Left colon (tissue), 2 donors: ENCODE data around the gene SLC37A2. TPM values are rescaled to one million over a fixed set of nuclear protein-coding genes. Genes with fewer than 3 reads are reported as not detected.

ENCODE experiments used
- ATAC-seq: fragments of 200-7000 bp; cut with Tn5 transposase; one replicate; pipeline ENCODE4 v1.9.1; 2020; ENCODE audit warnings: mild to moderate bottlenecking, moderate library complexity
- DNase-seq, 2 donors: peaks; one replicate each; pipeline ENCODE4 v3.0.0-alpha.2; 2020
- intact Hi-C, 2 donors: fragments of 100-400 bp; cut with DNase I in 1 of 2; cut with micrococcal nuclease in 1 of 2; formaldehyde crosslinking; loops; one replicate each; pipeline versions ENCODE4 v1.11.2 to v1.14.0; 2022; cut with DNase I, micrococcal nuclease
- total RNA-seq, 2 donors: library from RNA; stranded (reverse); fragmentation: NEBNext Ultra II Directional; extraction: Animal tissue kit (Norgen Biotek cat#: 25700); gene quantifications; one replicate each; pipeline ENCODE4 v1.2.1, GENCODE V29; 2021
- donor health status: DM: no; HTN: no; CAD: no.
- donor health status: DM: yes; HTN: yes; CAD: no.

Gene SLC37A2
- total RNA-seq, 2 donors from 2014 or later, result 6.3 to 25.8 TPM

DNA sequence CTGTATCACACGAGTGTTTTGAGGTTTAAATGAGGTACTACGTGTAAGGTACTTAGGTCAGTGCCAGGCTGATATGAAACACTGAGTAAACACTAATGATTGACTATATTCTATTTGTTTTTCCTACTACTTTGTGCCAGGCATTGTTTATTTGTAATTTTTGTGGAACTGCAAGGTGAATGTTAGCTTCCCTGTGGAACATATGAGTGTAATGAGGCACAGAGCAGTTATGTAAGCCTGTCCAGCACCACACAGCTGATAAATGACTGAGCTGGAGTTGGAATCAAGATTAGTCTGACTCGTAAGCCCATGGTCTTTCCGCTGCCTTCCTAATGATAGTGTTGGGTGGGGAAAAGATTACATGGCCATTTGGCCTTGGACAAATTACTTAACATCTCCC is 5.9 kb downstream of the SLC37A2 start:
- DNase-seq (no peak), ATAC-seq (no peak)
- intact Hi-C loops, result no loop called here

DNA sequence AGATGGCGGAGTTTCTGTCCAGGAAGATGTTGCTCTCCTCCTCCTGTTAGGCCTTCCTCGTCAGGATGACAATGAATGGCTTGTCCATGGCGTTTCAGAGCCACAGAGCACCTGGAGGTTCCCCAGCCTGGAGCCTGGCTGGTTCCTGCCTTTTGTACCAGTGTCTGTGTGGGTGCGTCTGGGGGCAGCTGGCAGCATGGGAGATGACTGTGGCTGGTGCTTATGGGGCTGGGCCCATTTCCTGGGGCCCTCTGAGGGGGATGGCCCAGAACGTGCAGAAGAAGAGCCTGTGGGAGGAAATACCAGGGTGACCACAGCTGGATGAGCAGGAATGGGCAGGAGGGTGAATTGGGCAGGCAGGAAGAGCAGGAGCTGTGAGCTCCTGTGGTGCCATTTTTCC is 6.7 kb downstream of the SLC37A2 start:
- DNase-seq (peak in 1 of 2 donors; percentile 14), ATAC-seq (no peak)
- intact Hi-C loops, result no loop called here

DNA sequence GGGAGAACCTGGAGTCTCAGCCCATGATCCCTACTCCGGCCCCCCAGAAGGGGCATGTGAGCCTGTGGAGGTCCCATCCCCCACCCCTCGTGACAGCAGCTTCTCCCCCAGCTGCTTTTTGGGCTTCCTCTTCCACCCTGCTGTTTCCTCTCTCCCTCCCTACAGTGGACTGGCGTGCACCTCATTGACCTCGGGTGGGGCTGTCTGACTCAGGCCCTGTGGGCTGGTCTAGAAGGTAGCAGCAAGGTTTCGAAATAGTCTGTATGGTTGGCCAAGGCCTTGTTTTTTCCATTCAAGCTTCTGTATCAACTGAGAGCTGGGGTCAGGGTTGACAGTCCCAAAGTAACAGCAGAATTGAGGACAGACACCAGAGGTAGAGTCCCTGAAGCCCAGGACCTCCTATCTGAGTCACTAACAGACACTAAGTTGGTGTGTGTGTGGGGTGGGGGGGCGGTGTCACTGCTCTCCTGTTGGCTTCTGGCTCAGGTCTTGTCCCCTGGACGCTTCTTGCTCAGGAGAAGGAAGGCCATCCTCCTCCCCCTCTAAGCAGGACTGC is 7.7 kb downstream of the SLC37A2 start:
- DNase-seq (peak; percentile 66 to 73), ATAC-seq (peak; percentile 83)
- intact Hi-C loops, result no loop called here

DNA sequence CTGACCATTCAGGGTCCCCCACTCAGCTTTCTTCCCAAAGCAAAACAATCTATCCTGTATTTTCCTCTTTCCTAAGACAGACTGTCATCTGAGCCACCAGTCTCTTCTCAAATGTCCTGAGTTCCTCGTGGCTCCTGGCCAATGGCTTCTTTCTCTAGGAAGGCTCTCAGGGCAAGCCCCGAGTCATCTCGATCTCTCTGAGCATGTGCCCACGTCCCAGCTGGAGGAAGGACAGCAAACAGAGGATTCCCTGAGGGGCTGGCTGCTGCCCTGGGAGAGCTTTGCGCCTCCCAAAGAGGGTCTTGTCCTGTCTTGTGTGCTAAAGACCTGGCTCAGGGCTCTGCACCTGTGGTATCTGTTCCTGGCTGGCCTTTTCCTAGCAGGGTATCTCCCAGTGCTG is 8.3 kb downstream of the SLC37A2 start:
- intact Hi-C loops, result no loop called here
- no peak for ATAC-seq
- no peak for DNase-seq

DNA sequence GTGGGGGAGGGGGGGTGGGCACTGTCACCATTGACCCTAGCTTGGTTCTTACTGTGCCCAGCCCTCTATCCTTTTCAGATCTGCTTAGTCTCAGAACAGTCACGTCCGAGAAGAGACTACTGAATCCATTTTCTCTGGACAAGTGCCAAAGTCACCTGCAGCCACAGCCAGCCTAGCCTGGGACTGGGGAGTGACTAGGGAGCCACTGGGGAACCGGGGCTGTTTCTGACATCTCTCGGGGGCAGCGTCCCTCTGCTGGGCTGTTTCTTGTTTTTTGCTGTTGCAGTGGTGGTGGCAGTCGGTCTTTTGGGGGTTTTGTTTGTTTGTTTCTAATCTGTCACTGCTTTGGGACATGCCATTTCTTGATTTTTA is 8.7 kb downstream of the SLC37A2 start:
- no peak for ATAC-seq
- DNase-seq, result no peak
- intact Hi-C loops, result no loop called here

DNA sequence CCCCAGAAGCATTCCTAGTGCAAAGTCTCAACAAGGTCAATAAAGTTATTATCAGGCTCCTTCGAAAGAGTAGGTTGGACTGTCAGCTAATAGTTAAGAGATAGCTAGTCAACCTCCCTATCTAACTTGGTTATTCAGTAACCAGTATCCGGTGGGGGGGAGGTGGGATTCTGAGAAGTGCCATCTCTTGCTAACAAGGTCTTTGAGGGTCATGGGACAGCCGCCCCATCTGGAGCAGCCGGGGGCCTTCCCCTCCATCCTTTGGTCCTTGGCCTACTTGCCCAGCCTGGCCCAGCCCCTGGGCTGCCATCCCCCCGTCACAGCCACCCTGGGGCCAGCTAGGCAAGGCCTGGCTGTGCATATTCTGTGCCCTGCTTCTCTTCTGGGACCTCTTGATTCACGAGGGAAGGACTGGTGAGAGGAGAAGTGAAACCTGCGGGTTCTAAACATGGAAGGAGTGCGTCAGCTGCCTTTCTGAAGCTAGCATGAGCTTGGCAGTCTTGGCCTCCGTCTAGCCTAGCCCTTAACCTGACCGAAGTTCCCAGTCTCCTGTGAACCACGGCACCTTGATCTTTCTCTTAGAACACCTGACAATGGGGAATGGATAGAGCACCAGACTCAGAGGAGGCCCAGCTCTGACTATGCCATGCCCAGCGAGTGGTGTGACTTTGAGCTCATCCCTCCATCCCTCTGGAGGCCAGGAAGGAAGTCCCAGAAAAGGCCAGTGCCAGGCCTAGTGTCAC is 9.3 kb downstream of the SLC37A2 start:
- intact Hi-C loops, result no loop called here
- ATAC-seq, result no peak

DNA sequence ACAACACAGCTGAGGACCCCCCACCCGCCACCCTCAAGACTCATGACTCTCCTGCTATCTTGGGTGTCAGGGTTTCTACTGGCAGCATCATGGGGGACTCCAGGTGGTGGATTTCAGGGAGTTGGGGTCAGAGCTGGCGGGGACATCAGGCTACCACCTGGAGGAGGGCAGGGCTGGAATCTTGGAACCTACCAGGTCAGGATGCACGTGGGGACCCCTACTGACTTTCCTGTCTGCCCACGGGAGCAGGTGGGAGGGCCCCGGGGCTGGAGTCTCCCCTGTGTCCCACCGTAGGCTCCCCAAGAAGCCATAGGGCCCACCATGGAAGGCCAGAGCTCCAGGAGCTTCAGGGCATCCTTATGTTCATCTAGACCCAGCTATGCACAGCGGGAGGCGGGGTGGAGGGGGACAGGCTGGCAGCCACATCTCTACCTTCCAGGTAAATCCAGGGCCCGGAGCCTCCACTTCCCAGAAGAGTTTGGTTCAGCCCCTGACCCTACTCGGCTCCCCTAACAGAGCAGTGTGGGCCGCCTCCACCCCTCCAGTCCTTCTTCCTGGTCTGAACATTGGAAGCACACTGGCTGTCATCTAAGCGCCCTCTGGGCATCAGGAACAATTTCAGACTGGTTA is 10.0 kb downstream of the SLC37A2 start:
- intact Hi-C loops, result no loop called here
- ATAC-seq (no peak), DNase-seq (no peak)

More for the DNA sequence above, 9.3 kb downstream of the SLC37A2 start:
- peak in 1 of 2 donors; percentile 46 for DNase-seq

DNA sequence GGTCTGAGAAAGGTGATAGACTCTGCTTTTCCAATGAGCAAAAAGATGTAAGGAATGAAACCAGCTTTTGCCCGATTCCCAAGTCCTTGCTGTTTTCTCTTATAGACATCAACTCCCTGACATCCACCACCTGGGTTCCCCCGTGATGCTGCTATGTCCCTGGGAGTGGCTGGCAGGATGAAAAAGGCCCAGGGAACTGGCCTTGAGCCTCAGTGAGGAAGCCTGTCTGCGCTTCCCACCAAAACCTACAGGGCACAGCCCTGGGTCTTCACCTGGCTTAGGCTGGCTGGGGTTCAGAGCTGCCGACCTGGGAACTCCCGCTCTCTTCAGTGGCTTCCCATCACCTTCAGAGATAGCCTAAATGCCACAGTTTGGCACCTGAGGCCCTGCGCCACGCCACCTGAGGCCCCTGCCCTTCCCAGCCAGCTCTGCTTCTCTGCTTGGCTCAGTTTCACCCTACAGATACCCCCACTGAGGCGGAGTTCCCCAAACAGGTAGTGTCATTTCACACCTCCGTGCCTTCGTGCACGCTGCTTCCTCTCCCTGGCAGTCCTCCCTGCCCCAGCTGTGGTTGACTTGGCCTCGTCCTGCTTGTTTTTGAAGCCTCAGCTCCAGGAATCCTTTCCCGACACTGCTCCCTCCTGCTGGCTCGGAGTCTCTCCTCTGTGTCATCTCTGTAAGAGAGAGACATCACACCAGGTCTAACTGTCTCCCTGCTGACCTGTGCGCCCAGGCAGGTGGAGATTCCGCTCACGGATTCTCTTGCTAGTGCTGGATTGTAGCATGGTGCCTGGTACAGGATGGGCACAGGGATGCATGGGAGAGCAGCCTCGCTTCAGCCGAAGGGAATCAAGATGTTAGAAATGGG is 10.7 kb downstream of the SLC37A2 start:
- ATAC-seq (no peak), DNase-seq (no peak)
- intact Hi-C loops, result no loop called here

DNA sequence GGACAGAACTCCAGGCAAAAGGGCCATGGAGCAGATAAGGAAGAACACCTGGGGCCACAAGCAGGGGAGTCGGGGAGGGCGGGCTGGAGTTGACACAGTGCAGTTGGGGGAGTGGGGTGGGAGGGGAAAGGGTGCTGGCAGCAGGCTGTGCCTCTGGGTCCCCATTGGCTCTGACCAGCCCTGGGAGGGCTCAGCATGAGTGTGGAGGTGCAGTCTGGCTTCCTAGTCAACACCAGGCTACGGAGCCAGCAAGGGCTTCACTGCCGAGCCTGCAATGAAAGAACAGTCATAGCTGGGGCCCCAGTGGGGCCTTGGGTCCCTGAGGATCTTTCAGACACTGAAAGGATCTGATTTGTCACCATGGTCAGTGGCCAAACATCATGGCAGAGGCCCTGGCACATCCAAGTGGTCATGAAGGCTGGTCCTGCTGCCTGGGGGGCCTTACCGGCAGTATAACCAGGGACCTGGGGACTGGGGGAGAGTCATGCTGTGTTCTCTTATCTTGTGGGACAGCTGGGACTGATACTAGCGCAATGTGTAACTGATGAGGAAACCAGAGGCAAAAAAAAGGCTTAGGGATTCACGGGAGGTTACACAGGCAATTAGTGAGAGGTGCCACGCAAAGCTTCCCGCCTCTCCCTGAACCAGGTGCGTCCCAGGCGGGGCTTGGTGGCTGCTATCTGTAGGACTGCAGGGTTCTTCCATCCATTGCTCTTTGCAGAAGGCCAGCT is 11.6 kb downstream of the SLC37A2 start:
- DNase-seq (no peak), ATAC-seq (no peak)
- intact Hi-C loops, result no loop called here

DNA sequence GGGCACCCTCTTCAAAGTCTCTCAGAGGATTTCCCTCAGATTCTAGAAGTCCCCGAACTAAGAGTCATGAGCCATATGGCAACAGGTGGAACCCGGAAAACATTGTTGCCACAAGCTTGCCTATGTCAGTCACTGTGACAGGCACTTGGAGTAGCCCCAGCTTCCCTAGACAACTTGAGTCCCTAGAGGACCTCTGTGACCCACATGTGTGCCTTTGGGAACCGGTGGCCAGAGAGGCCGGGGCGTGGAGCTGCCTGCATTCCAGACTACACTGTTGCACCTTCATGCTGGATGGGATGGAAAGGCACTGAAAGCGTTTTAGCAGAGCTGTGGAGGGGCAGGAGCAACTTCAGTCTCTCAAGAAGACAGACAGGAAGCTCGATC is 12.1 kb downstream of the SLC37A2 start:
- no peak for ATAC-seq
- DNase-seq, result no peak

DNA sequence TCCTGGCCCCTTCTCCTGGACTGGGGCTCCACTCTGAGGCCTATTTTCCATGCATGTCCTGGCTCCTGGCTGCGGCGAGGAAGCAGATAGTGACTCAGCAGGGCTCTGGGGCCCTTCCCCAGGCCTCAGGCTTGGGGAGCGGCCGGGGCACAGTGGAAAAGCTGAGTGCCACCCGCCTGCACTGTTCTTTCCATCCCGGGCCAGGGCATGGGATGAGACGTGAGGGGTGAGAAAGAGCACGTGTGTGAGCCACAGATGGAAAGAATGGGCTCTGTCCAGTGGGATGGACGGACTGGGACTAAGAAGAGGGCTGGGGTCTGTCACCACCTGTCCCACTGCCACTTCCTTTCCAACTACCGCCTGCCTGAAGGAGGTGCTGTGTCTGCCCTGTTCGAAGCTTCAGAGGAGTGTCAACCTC is 12.8 kb downstream of the SLC37A2 start:
- ATAC-seq (no peak), DNase-seq (no peak)
- intact Hi-C loops, result no loop called here

More for the DNA sequence above, 12.1 kb downstream of the SLC37A2 start:
- intact Hi-C loops, result no loop called here

DNA sequence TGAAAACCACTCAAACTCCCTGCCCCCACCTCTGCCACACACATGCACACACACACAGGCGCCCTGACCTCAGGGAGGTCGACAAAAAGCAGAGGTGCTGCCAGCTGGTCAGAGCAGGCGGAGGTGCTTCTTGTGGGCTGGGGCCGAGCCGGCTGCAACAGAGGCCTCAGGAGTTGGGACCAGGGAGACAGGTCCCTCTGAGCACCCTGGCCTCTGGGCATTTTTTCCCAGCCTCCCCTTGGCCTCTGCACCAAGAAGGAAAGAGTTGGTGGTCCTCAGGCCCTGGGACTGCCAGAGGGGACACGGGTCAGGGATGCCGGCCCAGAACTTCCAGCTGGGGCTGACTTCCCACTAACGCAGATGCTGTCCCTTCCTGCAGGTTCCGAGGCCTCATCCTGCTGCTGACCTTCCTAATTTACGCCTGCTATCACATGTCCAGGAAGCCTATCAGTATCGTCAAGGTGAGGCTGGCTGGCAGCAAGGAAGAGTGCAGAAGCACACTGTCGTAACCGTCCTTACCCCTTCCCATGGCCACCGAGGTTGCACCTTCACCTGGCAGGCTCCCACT is 13.4 kb downstream of the SLC37A2 start:
- intact Hi-C loops, result no loop called here
- ATAC-seq, result no peak
- no peak for DNase-seq

DNA sequence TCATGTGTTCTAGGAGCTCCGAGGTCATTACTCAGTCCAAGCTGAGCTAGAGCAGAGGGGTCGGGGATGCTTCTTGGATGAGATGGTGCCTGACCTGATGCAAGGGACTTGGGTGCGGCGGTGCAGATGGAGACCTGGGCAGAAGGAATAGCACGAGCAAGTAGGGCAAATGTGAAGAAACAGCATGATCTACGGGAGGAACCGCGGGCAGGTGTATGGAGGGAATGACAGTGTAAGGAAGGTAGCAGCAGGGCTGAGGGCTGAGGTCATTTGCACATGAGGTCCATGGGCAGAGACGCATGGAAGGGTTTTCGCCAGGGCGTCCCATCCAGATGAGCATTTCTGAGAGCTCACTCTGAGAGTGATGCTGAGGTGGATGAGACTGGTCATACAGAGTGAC is 14.9 kb downstream of the SLC37A2 start:
- intact Hi-C loops, result no loop called here
- ATAC-seq (no peak), DNase-seq (no peak)

DNA sequence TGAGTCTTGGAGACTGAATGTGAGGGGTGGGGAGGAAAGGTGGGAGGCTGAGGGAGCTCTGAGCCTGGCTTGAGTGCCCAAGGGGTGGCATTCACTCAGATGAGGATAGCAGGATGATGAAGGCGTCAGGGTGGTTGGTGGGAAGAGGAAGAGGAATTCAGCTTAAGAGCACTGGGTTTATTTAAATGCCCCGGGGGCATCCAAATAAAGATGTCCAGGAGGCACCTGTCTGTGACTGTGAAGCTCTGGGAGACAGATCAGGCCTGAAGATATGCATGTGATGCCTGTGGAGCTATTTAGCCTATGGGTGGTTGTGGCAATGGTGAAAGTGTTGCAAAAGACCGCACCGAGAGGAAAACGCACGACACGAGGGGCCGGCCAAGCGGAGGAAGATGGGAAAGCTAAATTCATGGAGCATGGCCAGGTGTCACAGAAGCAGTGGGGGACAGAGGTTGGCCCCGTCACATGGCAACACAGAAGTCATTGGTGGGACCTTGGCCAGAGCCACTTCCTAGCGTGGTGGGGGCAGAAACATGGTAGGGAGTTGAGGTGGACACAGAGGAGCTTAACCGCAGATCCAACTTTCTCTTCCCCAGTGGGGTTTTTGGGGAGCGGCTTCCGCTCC is 15.5 kb downstream of the SLC37A2 start:
- no peak for DNase-seq
- intact Hi-C loops, result no loop called here
- no peak for ATAC-seq

DNA sequence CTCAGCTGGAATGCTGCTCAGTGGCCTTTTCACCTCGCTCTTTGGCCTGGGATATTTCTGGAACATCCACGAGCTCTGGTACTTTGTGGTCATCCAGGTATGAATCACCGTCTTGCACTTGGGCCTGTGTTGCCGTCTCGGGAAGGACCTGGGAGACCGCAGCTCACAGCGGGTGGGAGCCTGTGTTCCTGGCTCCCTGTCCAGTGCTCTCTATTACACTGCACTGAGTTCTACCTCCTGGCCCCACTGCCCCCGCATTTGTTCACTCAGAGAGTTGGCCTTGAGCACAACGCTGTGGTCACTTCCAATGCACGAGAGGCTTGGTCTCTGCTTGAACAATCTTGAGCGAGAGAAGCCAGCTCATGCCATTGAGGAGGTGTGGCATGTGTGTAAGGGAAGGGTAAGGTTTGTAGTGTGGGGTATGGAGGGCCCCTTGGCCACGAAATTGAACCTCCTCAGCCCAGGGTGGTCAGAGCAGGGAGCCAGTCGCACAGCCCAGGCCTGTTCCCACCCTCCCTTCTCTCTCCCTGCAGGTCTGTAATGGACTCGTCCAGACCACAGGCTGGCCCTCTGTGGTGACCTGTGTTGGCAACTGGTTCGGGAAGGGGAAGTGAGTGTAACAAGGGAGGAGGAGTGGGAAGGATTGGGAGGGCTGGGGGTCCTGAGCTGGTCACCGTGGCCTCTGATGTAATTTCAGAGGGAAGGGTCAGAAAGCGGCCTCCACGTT is 16.2 kb downstream of the SLC37A2 start:
- ATAC-seq (no peak), DNase-seq (no peak)
- intact Hi-C loops, result no loop called here

DNA sequence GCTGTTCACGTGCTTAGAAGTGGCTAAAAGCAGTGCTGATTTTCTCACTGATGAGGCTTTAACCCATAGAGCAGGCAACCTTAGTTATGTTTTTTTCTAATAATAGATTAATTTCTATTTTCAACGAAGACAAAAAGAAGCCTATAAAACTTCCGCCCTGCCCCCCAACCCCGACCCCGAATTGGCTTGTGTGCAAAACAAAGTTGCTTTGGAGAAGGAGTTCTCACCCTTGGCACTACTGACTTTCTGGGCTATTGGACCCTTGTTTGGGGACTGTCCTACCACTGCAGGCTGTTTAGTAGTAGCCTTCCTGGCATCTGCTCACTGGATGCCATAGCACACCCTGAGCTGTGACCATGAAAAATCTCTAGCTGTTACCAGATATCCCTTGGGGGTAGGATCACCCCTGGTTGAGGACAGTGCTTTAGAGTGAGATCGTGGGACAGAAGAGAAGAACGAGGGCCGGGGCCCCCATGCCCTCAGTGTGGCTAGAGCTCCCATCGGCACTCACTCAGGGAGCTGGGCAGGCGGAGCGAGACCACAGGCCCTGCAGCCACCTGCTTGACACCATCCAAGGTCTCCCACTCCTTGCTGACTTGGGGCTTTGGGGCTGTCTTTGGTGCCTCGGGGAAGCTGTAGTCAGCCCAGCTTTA is 16.9 kb downstream of the SLC37A2 start:
- ATAC-seq, result no peak
- no peak for DNase-seq
- intact Hi-C loops, result no loop called here

DNA sequence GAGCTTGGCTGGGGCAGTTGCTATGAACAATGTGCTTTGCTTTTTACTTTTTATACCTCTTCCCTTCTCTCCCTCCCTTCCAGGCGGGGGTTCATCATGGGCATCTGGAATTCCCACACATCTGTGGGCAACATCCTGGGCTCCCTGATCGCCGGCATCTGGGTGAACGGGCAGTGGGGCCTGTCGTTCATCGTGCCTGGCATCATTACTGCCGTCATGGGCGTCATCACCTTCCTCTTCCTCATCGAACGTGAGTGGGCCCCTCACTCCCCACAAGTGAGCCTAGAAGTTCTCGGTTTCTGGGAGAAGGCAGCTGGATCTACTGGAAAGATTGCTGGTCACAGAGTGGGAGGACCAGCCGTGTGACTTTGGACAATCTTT is 17.4 kb downstream of the SLC37A2 start:
- intact Hi-C loops, result no loop called here
- ATAC-seq, result no peak
- no peak for DNase-seq
